ENCODE data around the gene MIEF1. TPM values are rescaled to one million over a fixed set of nuclear protein-coding genes. Genes with fewer than 3 reads are reported as not detected.

MIEF1 gene
- total RNA-seq, 4 donors from 2014 or later, result 11.4 to 25.4 (median 12.9) TPM

DNA sequence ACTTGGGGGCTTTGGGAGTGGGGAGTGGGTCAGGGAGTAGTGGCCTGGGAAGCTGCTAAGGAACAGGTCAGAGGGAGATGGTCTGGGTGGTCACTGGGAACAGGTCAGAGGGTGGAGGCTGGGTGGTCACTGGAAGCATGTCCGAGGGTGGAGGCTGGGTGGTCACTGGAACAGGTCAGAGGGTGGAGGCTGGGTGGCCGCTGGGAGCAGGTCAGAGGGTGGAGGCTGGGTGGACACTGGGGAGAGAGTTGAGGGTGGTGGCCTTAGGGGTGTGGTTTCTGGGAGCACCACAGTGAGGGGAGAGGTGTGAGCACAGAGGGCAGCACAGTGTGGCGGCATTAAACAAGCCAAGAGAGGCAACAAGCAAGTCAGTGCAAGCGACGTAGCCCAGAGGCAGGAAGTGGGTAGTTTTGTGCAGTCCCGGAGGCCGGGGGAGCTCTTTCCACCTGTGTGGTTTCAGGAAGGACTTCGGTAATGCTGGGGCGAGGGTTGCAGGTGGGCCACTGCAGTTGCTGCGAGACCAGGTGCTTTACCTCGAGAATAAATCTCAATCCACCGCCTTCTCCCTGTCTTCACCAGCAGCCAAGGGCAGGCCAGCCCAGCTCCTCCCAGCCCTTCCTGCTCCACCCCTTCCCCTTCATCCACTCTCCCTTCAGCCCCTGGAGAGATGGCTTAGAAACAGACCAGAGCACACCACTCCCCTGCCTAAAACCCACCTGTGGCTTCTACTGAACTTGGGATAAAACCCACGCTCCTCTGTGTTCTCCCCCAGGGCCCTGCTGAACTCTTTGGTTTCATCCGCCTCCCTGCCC lies 65.3 kb downstream of the MIEF1 start:
- TF ChIP-seq POLR2A (IDR thresholded peaks at IDR 0.05), result no peak
- TF ChIP-seq, protein P1, sequence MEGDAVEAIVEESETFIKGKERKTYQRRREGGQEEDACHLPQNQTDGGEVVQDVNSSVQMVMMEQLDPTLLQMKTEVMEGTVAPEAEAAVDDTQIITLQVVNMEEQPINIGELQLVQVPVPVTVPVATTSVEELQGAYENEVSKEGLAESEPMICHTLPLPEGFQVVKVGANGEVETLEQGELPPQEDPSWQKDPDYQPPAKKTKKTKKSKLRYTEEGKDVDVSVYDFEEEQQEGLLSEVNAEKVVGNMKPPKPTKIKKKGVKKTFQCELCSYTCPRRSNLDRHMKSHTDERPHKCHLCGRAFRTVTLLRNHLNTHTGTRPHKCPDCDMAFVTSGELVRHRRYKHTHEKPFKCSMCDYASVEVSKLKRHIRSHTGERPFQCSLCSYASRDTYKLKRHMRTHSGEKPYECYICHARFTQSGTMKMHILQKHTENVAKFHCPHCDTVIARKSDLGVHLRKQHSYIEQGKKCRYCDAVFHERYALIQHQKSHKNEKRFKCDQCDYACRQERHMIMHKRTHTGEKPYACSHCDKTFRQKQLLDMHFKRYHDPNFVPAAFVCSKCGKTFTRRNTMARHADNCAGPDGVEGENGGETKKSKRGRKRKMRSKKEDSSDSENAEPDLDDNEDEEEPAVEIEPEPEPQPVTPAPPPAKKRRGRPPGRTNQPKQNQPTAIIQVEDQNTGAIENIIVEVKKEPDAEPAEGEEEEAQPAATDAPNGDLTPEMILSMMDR (IDR thresholded peaks at IDR 0.05 in 4 of 5, conservative IDR thresholded peaks at IDR 0.05 in 1 of 5), result no peak
- DNase-seq (no peak), ATAC-seq (no peak)
- intact Hi-C loops (cut with DNase I; ENCODE audit: low total_unique reads) (no loop called here), in situ Hi-C loops (cut with MboI; ENCODE audit: low sequenced_read_pairs in 4 of 4) (no loop called here)
- Histone ChIP-seq H3K4me3 (no peak overlapping the region), H3K4me1 (no peaks in the 10 kb centered on the region), H3K27ac (no peak overlapping the region), H3K36me3 (no peaks in the 10 kb centered on the region), H3K9me3 (no peaks in the 10 kb centered on the region), H3K27me3 (peaks cover 0 to 13% (median 5%) of the 10 kb centered on the region in 3 donors)

Other genes starting within 250 kb of the MIEF1 start
- gene RPL3, start 182.7 kb upstream of the MIEF1 start, total RNA-seq, result 100 to 1,000 TPM; 261 to 680 (median 391) TPM
- 10 to 100 TPM in 2 of 4 donors, 1 to 10 TPM in 2; 2.8 to 17.2 (median 9.7) TPM for gene SYNGR1, start 152.3 kb upstream of the MIEF1 start, total RNA-seq
- 10 to 100 TPM; 13.3 to 16.3 (median 14.8) TPM for gene TAB1, start 102.5 kb upstream of the MIEF1 start, total RNA-seq
- gene MGAT3, start 45.3 kb upstream of the MIEF1 start, total RNA-seq, result 1 to 10 TPM in 1 of 4 donors, under 1 TPM in 3; 0.55 to 1.0 (median 0.59) TPM
- 100 to 1,000 TPM; 480 to 666 (median 533) TPM for gene ATF4, start 18.3 kb downstream of the MIEF1 start, total RNA-seq
- 100 to 1,000 TPM in 2 of 4 donors, 10 to 100 TPM in 2; 72.2 to 128 (median 104) TPM for gene RPS19BP1, start 30.5 kb downstream of the MIEF1 start, total RNA-seq
- not detected for gene CACNA1I, start 68.5 kb downstream of the MIEF1 start, total RNA-seq

All from gastrocnemius medialis (tissue), 4 donors.